Cardiac fibroblast (primary cell): ENCODE data around the gene TAF7L.
A peak's percentile ranks its signal among the peaks of the same experiment; 100 is the strongest.

Experiments
- DNase-seq, 2 donors: peaks; one replicate each; pipeline versions ENCODE4 v3.0.0 to v3.0.0-alpha.2; 2010; ENCODE audit warnings: low read depth in 2 of 2
- H3K4me3 ChIP-seq, 2 donors: replicated peaks in 1 of 2; 1 replicate in 1 of 2; 2 replicates in 1 of 2; pipeline ENCODE4 v1.5.1; 2011; ENCODE audit warnings: low read depth in 2 of 2, low read length in 2 of 2, mild to moderate bottlenecking in 2 of 2, moderate library complexity in 1 of 2
- CTCF ChIP-seq: IDR thresholded peaks from one replicate; pipeline ENCODE4 v1.5.1; 2011; ENCODE audit warnings: low read depth, mild to moderate bottlenecking, low read length, inconsistent platforms

The TAF7L gene

DNA sequence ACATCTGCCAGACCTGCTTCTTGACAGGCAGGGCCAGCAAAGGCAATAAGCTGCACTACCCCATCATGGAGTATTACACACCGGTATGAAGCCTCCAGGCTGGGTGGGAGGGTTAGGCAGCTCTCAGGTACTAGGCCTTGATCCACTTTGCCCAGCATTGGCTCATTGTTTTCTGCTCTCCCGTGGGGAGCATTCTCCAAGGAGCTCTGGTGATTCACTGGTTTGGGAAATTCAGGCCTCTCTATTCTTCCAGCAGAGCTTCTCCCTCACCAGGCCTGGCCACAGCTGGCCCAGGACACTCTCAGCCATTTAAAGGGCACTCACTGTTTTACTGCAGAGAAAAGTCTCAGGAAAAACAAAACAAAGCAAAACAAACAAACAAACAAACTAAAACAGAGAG, 38.5 kb downstream of the TAF7L start:
- TF ChIP-seq CTCF: no peak
- H3K4me3 ChIP-seq: no peak overlapping the region
- peak; percentile 28 to 73 for DNase-seq

DNA sequence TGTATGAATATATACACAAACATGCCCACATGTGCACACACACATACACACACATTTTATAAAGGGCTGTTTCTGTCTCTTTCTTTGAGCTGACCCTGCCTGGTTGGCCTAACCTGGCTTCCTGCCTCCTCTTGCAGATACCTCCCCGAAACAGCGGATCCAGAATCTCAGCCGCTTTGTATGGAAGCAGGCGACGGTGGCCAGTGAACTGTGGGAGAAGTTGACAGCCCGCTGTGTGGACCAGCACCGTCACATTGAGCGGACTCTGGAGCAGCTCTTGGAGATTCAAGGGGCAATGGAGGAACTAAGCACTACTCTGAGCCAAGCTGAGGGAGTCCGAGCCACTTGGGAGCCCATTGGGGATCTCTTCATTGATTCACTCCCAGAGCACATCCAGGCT, 49.6 kb downstream of the TAF7L start:
- TF ChIP-seq CTCF: no peak
- H3K4me3 ChIP-seq: no peak overlapping the region
- DNase-seq: no peak

GRCh38 chrX:101237041-101237440, 54.1 kb downstream of the TAF7L start:
- no peak for DNase-seq
- no peak for TF ChIP-seq CTCF
- no peak overlapping the region for H3K4me3 ChIP-seq

GRCh38 chrX:101232316-101232715, 58.8 kb downstream of the TAF7L start:
- TF ChIP-seq CTCF: no peak
- no peak overlapping the region for H3K4me3 ChIP-seq
- DNase-seq: no peak

- TF ChIP-seq CTCF: no peak
- no peak overlapping the region for H3K4me3 ChIP-seq
- no peak for DNase-seq
These were observed 60.1 kb downstream of the TAF7L start for GRCh38 chrX:101231080-101231479.

DNA sequence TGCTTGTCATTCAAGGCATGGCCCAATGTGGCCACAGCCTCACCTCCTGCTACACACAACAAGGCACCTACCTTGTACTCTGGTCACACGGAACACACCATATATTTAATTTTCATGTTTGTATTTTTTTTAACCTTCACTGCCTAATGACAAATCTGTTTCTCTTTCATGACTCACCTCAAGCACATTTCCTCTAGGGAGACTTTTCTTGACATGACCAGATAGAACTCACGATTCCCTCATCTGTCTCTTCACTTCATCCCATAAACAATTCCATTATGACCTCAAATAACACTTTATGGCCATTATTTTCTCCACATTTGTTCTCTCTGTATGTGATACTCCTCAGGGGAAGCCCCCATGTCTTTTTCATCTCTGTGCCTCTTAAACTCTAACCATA, 60.5 kb downstream of the TAF7L start:
- H3K4me3 ChIP-seq: no peak overlapping the region
- peak in 1 of 2 donors; percentile 69 for DNase-seq
- no peak for TF ChIP-seq CTCF

DNA sequence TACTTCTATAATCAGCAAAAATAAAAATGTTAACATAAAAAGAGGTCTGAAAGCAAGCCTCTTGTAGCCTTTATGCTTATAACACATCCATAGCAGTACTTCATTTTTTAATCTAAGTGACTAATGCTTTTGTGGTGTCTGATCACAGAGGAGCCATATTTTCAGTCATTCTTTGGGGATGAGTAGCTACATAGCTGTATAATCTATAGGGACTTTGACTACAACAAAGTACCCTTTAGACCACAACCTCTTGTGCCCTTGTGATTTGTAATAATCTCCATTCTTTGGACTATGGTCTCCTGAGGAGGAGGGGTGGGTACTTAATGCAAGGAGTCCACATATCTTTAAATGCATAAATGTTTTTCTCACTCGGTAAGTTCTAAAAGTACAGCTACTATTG, 62.0 kb downstream of the TAF7L start:
- DNase-seq: peak; percentile 42 to 81
- TF ChIP-seq CTCF: no peak

More for the DNA sequence above, 62.0 kb downstream of the TAF7L start:
- H3K4me3 ChIP-seq: no peak overlapping the region
